H54 (cell line): ENCODE measurements around the gene CFAP100.

Experiments
- DNase-seq: peaks from one replicate; pipeline ENCODE4 v3.0.0; 2011; ENCODE audit warnings: low spot score, mixed read lengths; ENCODE audit not compliant: insufficient read length
- FAIRE-seq: peaks from 3 replicates; lab custom pipeline; 2011; peaks lifted over from hg19 to GRCh38; lab: Jason Lieb, UNC
- POLR2A ChIP-seq: IDR thresholded peaks from 2 replicates; pipeline ENCODE4 v1.6.1; 2011; ENCODE audit warnings: low read depth, mild to moderate bottlenecking, low read length

CFAP100 gene

DNA sequence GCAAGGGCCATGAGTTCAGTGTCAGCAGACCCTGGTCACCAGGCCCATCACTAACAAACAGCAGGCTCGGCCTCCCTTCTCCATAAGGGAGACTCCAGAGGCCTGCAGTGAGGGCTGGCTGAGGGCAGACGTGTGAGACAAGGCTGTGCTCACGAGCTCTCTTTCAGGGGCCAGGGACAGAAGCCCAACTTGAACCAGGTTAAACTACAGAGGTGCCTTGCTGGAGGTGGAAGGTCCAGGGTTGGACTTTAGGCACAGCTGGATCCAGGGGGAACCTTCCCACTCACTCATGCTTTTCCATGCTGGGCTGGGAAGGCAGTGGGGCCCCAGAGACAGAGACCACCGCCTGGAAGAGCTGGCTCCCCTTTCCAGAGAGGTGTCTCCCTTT is 19.0 kb downstream of the CFAP100 start:
- DNase-seq (no peak), FAIRE-seq (no peak)
- TF ChIP-seq POLR2A, result no peak

- FAIRE-seq (no peak), DNase-seq (no peak)
- no peak for TF ChIP-seq POLR2A
Measured at GRCh38 chr3:126414406-126414805, 19.7 kb downstream of the CFAP100 start.

- TF ChIP-seq POLR2A, result no peak
- FAIRE-seq, result no peak
- no peak for DNase-seq
Measured at GRCh38 chr3:126414961-126415660, 20.4 kb downstream of the CFAP100 start.

DNA sequence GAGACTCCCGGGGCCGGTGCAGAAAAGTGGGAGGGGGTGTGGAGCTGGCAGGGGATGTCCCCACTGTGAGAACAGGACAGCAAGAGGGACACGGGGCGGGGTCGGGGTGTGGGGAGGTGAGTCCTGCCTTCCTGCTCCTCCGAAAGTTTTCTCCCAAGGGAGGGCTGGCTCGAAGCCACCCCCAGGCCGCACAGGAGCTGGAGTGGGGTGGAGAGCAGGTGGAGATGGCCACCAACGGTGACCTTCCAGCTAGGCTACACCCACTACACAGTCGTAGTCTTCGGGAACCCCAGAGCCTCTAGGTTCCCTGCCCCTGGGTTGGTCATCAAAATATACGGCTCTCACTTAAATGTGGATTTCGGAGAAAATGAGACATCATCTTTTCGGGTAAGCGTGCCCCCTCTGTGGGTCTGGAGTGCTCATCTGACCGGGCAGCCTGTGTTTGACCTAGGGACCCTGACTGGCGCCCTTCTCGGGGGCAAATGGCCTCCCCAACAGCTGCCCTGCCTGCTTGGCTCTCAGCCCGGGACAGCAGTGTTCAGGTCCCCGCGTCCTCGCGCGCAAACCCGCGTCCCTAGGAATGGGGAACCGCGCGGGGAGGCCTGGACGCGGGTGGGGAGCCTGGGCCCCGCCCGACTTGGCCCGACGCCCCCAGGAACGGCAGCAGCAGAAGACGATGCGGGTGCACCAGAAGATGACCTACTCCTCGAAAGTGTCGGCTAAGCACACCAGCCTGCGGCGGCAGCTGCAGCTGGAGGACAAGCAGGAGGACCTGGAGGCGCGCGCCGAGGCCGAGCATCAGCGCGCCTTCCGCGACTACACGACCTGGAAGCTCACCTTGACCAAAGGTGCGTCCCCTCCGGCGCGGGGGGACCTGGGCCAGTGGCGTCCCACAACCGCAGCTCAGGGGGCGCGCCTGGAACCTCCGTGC is 21.2 kb downstream of the CFAP100 start:
- FAIRE-seq, result no peak
- DNase-seq, result no peak
- TF ChIP-seq POLR2A, result no peak

DNA sequence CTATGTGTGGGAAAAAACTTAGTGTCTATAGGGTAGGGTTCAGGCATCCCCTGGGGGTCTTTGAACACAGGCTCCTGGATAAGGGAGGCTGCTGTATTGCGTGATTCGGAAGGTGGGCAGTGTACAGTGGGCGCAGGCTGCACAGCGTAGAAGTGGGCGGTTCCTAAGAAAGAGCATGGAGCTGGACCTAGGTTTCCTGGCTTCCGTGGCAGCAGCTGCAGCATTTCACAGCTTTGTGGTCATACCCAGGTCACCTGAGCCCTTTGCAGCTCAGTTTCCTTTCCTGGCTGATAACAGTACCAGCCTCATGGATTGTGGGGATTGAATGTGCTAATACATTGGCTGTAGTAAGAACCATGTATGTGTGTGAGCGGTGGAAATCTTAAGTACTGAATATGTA is 22.2 kb downstream of the CFAP100 start:
- DNase-seq (no peak), FAIRE-seq (no peak)
- no peak for TF ChIP-seq POLR2A

DNA sequence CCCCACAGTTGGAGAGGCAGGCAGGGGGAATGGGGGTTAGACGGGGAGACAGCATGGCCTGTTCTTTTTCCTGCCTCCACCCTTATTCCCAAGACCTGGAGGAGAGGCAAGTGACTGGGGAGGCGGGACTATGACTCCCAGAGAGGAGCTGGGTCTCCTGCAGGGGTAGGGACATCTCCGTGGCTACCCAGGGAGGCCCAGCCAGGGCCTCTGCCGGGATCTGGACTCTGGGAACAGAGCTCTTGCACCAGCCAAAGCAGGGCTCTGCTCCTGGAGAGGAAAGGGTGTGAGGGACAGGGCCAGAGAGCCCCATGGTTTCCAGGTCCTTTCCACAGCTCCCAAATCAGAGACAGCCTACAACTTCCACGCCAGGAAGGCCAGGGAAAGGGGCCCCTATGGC is 22.8 kb downstream of the CFAP100 start:
- FAIRE-seq, result no peak
- no peak for DNase-seq

GRCh38 chr3:126417981-126418530 is 23.3 kb downstream of the CFAP100 start:
- no peak for TF ChIP-seq POLR2A
- DNase-seq, result no peak
- FAIRE-seq, result no peak

More for the DNA sequence above, 22.8 kb downstream of the CFAP100 start:
- TF ChIP-seq POLR2A, result no peak

DNA sequence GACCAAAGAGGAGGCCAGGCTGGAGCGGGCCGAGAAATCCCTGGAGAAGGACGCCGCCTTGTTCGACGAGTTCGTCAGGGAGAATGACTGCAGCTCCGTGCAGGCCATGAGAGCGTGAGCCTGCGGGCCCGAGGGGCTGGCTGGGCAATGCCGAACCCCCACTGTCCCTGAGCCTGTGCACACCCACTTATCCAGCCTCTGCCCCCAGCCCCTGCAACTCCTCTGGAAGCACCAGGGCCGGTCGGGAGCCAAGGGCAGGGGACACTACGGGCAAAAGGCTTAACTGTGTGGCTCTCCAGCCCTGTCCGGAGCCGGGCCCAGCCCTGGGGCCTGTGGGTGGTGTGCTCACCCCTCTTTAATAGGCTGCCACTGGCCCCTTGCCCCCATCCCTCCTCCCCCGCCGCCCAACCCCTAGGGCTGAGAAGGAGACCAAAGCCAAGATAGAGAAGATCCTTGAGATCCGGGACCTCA is 24.0 kb downstream of the CFAP100 start:
- DNase-seq (no peak), FAIRE-seq (no peak)
- TF ChIP-seq POLR2A, result no peak

DNA sequence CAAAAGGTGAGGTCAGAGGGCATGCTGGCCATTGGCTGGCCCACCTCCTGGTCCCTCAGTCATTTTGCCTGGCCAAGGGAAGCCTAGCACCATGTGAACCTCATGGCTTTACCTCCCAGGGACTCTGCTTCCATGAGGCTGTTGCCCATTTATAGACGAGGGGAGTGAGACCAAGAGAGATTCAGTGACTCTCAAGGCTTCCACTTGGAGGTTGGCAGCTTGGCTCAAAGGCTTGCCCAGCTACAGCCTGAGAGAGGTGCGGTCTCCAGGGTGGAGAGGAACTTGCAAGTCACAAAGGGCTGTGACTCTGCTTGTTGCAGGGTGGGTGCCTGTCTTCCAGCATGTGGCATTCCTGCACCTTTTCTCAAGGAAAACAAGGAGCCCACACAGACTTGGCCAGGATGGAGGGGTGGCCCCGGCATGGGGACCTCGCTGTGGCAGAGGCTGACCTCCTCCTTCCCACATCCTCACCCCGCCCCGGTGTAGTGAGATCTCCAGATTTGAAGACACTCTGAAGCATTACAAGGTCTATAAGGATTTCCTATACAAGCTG is 24.5 kb downstream of the CFAP100 start:
- FAIRE-seq, result no peak
- DNase-seq, result no peak
- TF ChIP-seq POLR2A, result no peak

DNA sequence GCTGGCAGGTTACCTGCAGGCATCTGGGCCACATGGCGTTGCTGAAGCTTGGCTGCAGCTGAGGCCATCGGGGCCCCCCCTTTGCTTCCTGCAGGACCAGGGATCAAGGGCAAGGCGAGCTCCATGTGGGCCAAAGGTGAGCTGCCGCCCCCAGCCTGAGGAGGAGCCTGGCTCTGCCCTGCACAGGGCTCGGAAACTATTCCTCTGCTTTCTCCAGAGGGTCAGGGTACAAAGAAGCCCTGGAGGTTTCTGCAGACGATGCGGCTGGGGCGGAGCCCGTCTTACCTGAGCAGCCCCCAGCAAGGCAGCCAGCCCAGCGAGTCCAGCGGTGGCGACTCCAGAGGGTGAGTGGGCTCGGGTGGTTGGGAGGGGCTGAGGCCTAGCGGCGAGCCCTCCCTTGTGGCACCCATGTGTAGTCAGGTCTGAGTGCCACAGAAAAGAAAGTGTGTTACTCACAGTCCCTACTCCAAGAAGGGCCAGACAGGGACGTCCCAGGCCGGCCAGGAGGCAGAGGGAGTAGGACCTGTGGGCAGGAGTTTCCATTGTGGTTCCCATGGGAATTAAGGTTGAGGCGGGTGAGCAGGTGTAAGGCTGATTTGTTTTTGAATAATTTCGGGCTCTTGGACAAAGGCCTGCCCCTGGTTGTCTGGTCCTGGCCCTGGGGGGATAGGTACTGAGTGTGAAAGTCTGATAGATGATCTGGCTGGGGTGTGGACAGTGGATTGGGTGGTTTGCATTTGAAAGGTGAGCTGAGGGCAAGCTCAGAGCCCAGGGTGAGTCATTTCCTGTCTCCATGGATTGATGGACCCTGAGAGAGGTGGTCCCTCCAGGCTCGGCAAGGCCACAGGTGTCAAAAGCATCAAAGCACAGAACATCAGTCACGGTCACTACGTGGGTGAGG is 25.4 kb downstream of the CFAP100 start:
- FAIRE-seq (no peak), DNase-seq (no peak)
- no peak for TF ChIP-seq POLR2A

GRCh38 chr3:126421573-126422119 is 26.9 kb downstream of the CFAP100 start:
- no peak for FAIRE-seq

GRCh38 chr3:126422121-126422520 is 27.4 kb downstream of the CFAP100 start:
- no peak for TF ChIP-seq POLR2A
- FAIRE-seq, result no peak
- no peak for DNase-seq

More at GRCh38 chr3:126421573-126422119, 26.9 kb downstream of the CFAP100 start:
- TF ChIP-seq POLR2A, result no peak
- no peak for DNase-seq
